ENCODE results near the gene ERICH4. TPM values are rescaled to one million over a fixed set of nuclear protein-coding genes. Genes with fewer than 3 reads are reported as not detected.
A peak's percentile ranks its signal among the peaks of the same experiment; 100 is the strongest.

ERICH4 gene
- total and polyA plus RNA-seq, 7 donors = not detected

GRCh38 chr19:41427647-41428480, 15.1 kb upstream of the ERICH4 start:
- H3K27me3 ChIP-seq = no peaks in the 10 kb centered on the region
- no peak for DNase-seq
- TF ChIP-seq POLR2A (IDR thresholded peaks at IDR 0.05) = no peak
- TF ChIP-seq EP300 (IDR thresholded peaks at IDR 0.05) = no peak
- TF ChIP-seq POLR2AphosphoS5 (IDR thresholded peaks at IDR 0.05) = no peak
- TF ChIP-seq, protein P1, sequence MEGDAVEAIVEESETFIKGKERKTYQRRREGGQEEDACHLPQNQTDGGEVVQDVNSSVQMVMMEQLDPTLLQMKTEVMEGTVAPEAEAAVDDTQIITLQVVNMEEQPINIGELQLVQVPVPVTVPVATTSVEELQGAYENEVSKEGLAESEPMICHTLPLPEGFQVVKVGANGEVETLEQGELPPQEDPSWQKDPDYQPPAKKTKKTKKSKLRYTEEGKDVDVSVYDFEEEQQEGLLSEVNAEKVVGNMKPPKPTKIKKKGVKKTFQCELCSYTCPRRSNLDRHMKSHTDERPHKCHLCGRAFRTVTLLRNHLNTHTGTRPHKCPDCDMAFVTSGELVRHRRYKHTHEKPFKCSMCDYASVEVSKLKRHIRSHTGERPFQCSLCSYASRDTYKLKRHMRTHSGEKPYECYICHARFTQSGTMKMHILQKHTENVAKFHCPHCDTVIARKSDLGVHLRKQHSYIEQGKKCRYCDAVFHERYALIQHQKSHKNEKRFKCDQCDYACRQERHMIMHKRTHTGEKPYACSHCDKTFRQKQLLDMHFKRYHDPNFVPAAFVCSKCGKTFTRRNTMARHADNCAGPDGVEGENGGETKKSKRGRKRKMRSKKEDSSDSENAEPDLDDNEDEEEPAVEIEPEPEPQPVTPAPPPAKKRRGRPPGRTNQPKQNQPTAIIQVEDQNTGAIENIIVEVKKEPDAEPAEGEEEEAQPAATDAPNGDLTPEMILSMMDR (IDR thresholded peaks at IDR 0.05) = no peak
- WGBS, 2 donors = 2 to 6% methylated on average over 23 of the region's 23 CpGs
- intact Hi-C loops (cut with DNase I) = no loop called here
- no peaks in the 10 kb centered on the region for H3K9me3 ChIP-seq
- peaks cover 4 to 50% (median 21%) of the 10 kb centered on the region in 4 donors for H3K36me3 ChIP-seq
- peak overlapping the region; percentile 82 to 89 (median 86) for H3K27ac ChIP-seq
- H3K4me3 ChIP-seq = peak overlapping the region; percentile 36 to 63 (median 56)
- H3K4me1 ChIP-seq = peaks cover 0 to 40% (median 34%) of the 10 kb centered on the region in 4 donors

DNA sequence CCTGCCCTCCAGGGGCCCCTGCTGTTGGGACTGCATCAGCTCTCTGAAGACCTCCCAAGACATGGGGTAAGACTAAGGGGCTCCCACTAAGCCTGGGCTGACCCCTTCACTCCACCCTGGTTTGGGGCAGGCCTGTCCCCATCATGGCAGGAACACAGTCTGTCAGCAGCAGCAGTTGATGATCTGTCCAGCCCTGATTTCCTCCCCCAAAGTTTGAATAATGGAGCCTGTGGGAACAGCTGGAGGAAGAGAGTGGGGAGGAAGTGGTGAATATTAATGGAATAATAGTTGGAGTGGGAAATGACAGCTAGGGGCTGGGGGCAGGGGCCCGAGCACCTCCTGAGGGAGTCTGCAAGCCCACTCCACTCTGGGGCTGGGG, 14.5 kb upstream of the ERICH4 start:
- 49 to 83% methylated on average over 1 of the region's 1 CpG for WGBS, 2 donors
- Histone ChIP-seq H3K27me3 (no peaks in the 10 kb centered on the region), H3K9me3 (no peaks in the 10 kb centered on the region), H3K4me3 (peak overlapping the region; percentile 36 to 63 (median 56)), H3K36me3 (peaks cover 0 to 50% (median 18%) of the 10 kb centered on the region in 4 donors), H3K4me1 (peaks cover 0 to 40% (median 34%) of the 10 kb centered on the region in 4 donors), H3K27ac (peak overlapping the region; percentile 82 to 89 (median 86))
- TF ChIP-seq EP300 (IDR thresholded peaks at IDR 0.05) (no peak), POLR2A (IDR thresholded peaks at IDR 0.05) (no peak), POLR2AphosphoS5 (IDR thresholded peaks at IDR 0.05) (no peak)
- TF ChIP-seq, protein P1 (IDR thresholded peaks at IDR 0.05) = no peak
- DNase-seq = no peak
- intact Hi-C loops (cut with DNase I) = no loop called here

GRCh38 chr19:41430922-41431321, 12.0 kb upstream of the ERICH4 start:
- no peaks in the 10 kb centered on the region for H3K9me3 ChIP-seq
- peaks cover 0 to 28% (median 26%) of the 10 kb centered on the region in 4 donors for H3K4me1 ChIP-seq
- no peak for DNase-seq
- H3K27me3 ChIP-seq = no peaks in the 10 kb centered on the region
- intact Hi-C loops (cut with DNase I) = no loop called here
- WGBS, 2 donors = 89 to 94% methylated on average over 6 of the region's 6 CpGs
- H3K36me3 ChIP-seq = peaks cover 0 to 30% (median 16%) of the 10 kb centered on the region in 4 donors
- no peak overlapping the region for H3K4me3 ChIP-seq
- H3K27ac ChIP-seq = no peak overlapping the region
- TF ChIP-seq POLR2A (IDR thresholded peaks at IDR 0.05) = no peak
- TF ChIP-seq, protein P1 (IDR thresholded peaks at IDR 0.05) = no peak
- no peak for TF ChIP-seq POLR2AphosphoS5 (IDR thresholded peaks at IDR 0.05)
- TF ChIP-seq EP300 (IDR thresholded peaks at IDR 0.05) = no peak

GRCh38 chr19:41431426-41432386, 11.2 kb upstream of the ERICH4 start:
- Histone ChIP-seq H3K27me3 (no peaks in the 10 kb centered on the region), H3K9me3 (no peaks in the 10 kb centered on the region), H3K27ac (no peak overlapping the region), H3K36me3 (peaks cover 0 to 38% (median 16%) of the 10 kb centered on the region in 4 donors), H3K4me3 (no peak overlapping the region), H3K4me1 (peaks cover 0 to 20% (median 18%) of the 10 kb centered on the region in 4 donors)
- DNase-seq = no peak
- no peak for TF ChIP-seq EP300 (IDR thresholded peaks at IDR 0.05)
- TF ChIP-seq POLR2AphosphoS5 (IDR thresholded peaks at IDR 0.05) = no peak
- no peak for TF ChIP-seq POLR2A (IDR thresholded peaks at IDR 0.05)
- TF ChIP-seq, protein P1 (IDR thresholded peaks at IDR 0.05) = no peak
- intact Hi-C loops (cut with DNase I) = no loop called here
- 73 to 80% methylated on average over 23 of the region's 23 CpGs for WGBS, 2 donors
